Thoracic aorta (tissue), 2 donors: Measurements from ENCODE around the gene JMJD7. TPM values are rescaled to one million over a fixed set of nuclear protein-coding genes. Genes with fewer than 3 reads are reported as not detected.

Experiments
- ATAC-seq: fragments of 150-250 bp; one replicate; pipeline ENCODE4 v1.8.0; 2017; ENCODE audit warnings: low read depth; ENCODE audit not compliant: insufficient number of reproducible peaks, low FRiP score
- DNase-seq: peaks from one replicate; pipeline ENCODE4 v3.0.0-alpha.2; 2020; ENCODE audit warnings: low spot score
- H3K27ac ChIP-seq, 2 donors: fragments of 200-600 bp; sonication (generic); 1 replicate in 1 of 2; 2 replicates in 1 of 2; pipeline ENCODE4 v1.5.1; 2016; ENCODE audit warnings: mild to moderate bottlenecking in 2 of 2, moderate library complexity in 2 of 2
- H3K27me3 ChIP-seq: fragments of 200-600 bp; sonication (generic); replicated peaks from 2 replicates; pipeline ENCODE4 v1.6.0; 2016; ENCODE audit warnings: mild to moderate bottlenecking; ENCODE audit not compliant: insufficient read depth
- H3K36me3 ChIP-seq: fragments of 200-600 bp; sonication (generic); one replicate; pipeline ENCODE4 v1.5.1; 2016
- H3K4me1 ChIP-seq, 2 donors: fragments of 200-600 bp; sonication (generic); 1 replicate in 1 of 2; 2 replicates in 1 of 2; pipeline versions ENCODE4 v1.5.1 to v1.6.0; 2016; ENCODE audit warnings: low read depth in 2 of 2, mild to moderate bottlenecking in 1 of 2; ENCODE audit not compliant: control insufficient read depth in 1 of 2
- H3K4me3 ChIP-seq: fragments of 200-600 bp; sonication (generic); 2 replicates; pipeline ENCODE4 v1.5.1; 2016; ENCODE audit warnings: mild to moderate bottlenecking
- H3K9me3 ChIP-seq: fragments of 200-600 bp; sonication (generic); 2 replicates; pipeline ENCODE4 v1.5.1; 2016
- CTCF ChIP-seq: fragments of 200-600 bp; sonication (generic); IDR thresholded peaks from one replicate; pipeline ENCODE4 v1.5.1; 2019; ENCODE audit warnings: antibody characterized with exemption
- total RNA-seq, 2 donors: library from RNA; depleted of rRNA; stranded (reverse); fragments of >200 nt; gene quantifications; one replicate each; pipeline versions ENCODE4 v1.1.0 to v1.2.3, GENCODE V29; 2016

The JMJD7 gene
- total RNA-seq, 2 donors from 2014 or later, result 1.1 to 11.3 TPM

- no peak for ATAC-seq
- no peaks in the 10 kb centered on the region for H3K27me3 ChIP-seq
- no peak overlapping the region for H3K4me3 ChIP-seq
- H3K4me1 ChIP-seq, result peaks cover 7 to 29% of the 10 kb centered on the region in 2 donors
- H3K9me3 ChIP-seq, result no peaks in the 10 kb centered on the region
- H3K36me3 ChIP-seq, result no peaks in the 10 kb centered on the region
- TF ChIP-seq CTCF, result no peak
- no peak for DNase-seq
- H3K27ac ChIP-seq, result no peak overlapping the region
These were observed 45.3 kb upstream of the JMJD7 start for GRCh38 chr15:41782371-41783282.

- Histone ChIP-seq H3K4me1 (peaks cover 5 to 24% of the 10 kb centered on the region in 2 donors), H3K27me3 (no peaks in the 10 kb centered on the region), H3K9me3 (no peaks in the 10 kb centered on the region), H3K36me3 (no peaks in the 10 kb centered on the region), H3K27ac (no peak overlapping the region), H3K4me3 (no peak overlapping the region)
- ATAC-seq (no peak), DNase-seq (no peak)
- no peak for TF ChIP-seq CTCF
These were observed 44.6 kb upstream of the JMJD7 start for GRCh38 chr15:41783296-41783695.

GRCh38 chr15:41788262-41788661, 39.6 kb upstream of the JMJD7 start:
- ATAC-seq, result no peak
- H3K4me1 ChIP-seq, result peaks cover 25 to 40% of the 10 kb centered on the region in 2 donors
- H3K4me3 ChIP-seq, result no peak overlapping the region
- no peaks in the 10 kb centered on the region for H3K9me3 ChIP-seq
- TF ChIP-seq CTCF, result no peak
- no peak for DNase-seq
- H3K27ac ChIP-seq, result no peak overlapping the region
- H3K27me3 ChIP-seq, result no peaks in the 10 kb centered on the region
- H3K36me3 ChIP-seq, result no peaks in the 10 kb centered on the region

- DNase-seq, result no peak
- Histone ChIP-seq H3K27me3 (no peaks in the 10 kb centered on the region), H3K4me3 (no peak overlapping the region), H3K36me3 (no peaks in the 10 kb centered on the region), H3K9me3 (no peaks in the 10 kb centered on the region), H3K27ac (no peak overlapping the region), H3K4me1 (peaks cover 25 to 40% of the 10 kb centered on the region in 2 donors)
- ATAC-seq, result no peak
- TF ChIP-seq CTCF, result no peak
These were observed 38.7 kb upstream of the JMJD7 start for GRCh38 chr15:41789236-41789635.

- no peaks in the 10 kb centered on the region for H3K9me3 ChIP-seq
- no peaks in the 10 kb centered on the region for H3K36me3 ChIP-seq
- no peak for TF ChIP-seq CTCF
- ATAC-seq (no peak), DNase-seq (no peak)
- H3K4me1 ChIP-seq, result peaks cover 25 to 40% of the 10 kb centered on the region in 2 donors
- no peaks in the 10 kb centered on the region for H3K27me3 ChIP-seq
- no peak overlapping the region for H3K4me3 ChIP-seq
- no peak overlapping the region for H3K27ac ChIP-seq
These were observed 38.2 kb upstream of the JMJD7 start for GRCh38 chr15:41789662-41790061.
